Karpas-422 (cell line): Measurements from ENCODE around the gene RNF152. TPM values are rescaled to one million over a fixed set of nuclear protein-coding genes. Genes with fewer than 3 reads are reported as not detected.

ENCODE experiments used
- DNase-seq: peaks from one replicate; pipeline ENCODE4 v3.0.0-alpha.2; 2015
- H2AFZ ChIP-seq: fragments of 200-600 bp; sonication (generic); 2 replicates; pipeline ENCODE4 v1.6.1; 2014; ENCODE audit warnings: antibody characterized with exemption, low read length, mixed read lengths
- H3K27ac ChIP-seq: fragments of 200-600 bp; sonication (generic); 2 replicates; pipeline ENCODE4 v1.5.1; 2014; ENCODE audit warnings: mild to moderate bottlenecking, low read length, moderate library complexity
- H3K27me3 ChIP-seq: fragments of 200-600 bp; sonication (generic); 2 replicates; pipeline ENCODE4 v1.6.1; 2014; ENCODE audit warnings: low read length, mixed read lengths
- H3K36me3 ChIP-seq: fragments of 200-600 bp; sonication (generic); 2 replicates; pipeline ENCODE4 v1.6.1; 2014; ENCODE audit warnings: low read length, mixed read lengths; ENCODE audit not compliant: insufficient read depth
- H3K4me1 ChIP-seq: fragments of 200-600 bp; sonication (generic); 2 replicates; pipeline ENCODE4 v1.6.1; 2014; ENCODE audit warnings: mild to moderate bottlenecking, low read length, mixed read lengths
- H3K4me2 ChIP-seq: fragments of 200-600 bp; sonication (generic); 2 replicates; pipeline ENCODE4 v1.6.1; 2014; ENCODE audit warnings: low read length, low read depth, mild to moderate bottlenecking; ENCODE audit not compliant: poor library complexity, severe bottlenecking
- H3K4me3 ChIP-seq: fragments of 200-600 bp; sonication (generic); 2 replicates; pipeline ENCODE4 v1.5.1; 2014; ENCODE audit warnings: mild to moderate bottlenecking, antibody characterized with exemption, low read length, mixed read lengths
- H3K79me2 ChIP-seq: fragments of 200-600 bp; sonication (generic); 2 replicates; pipeline ENCODE4 v1.6.1; 2014; ENCODE audit warnings: mild to moderate bottlenecking, low read length, mixed read lengths
- H3K9ac ChIP-seq: fragments of 200-600 bp; sonication (generic); 2 replicates; pipeline ENCODE4 v1.6.0; 2014; ENCODE audit warnings: low read length
- H3K9me2 ChIP-seq: fragments of 200-600 bp; sonication (generic), shearing (Covaris generic); replicated peaks from 2 replicates; pipeline ENCODE4 v1.6.0; 2014; ENCODE audit warnings: mild to moderate bottlenecking, low read length, moderate library complexity; ENCODE audit not compliant: insufficient read depth
- H3K9me3 ChIP-seq: fragments of 300-700, 200-600 bp; sonication (generic); 2 replicates; pipeline ENCODE4 v1.6.1; 2014; ENCODE audit warnings: low read length, mixed read lengths
- H4K20me1 ChIP-seq: fragments of 200-600 bp; sonication (generic); 2 replicates; pipeline ENCODE4 v1.6.1; 2014; ENCODE audit warnings: mild to moderate bottlenecking, antibody characterized with exemption, low read length, low read depth; ENCODE audit not compliant: insufficient read depth
- total RNA-seq: library from RNA; depleted of rRNA; stranded (reverse); fragments of >200 nt; shearing (Covaris generic); gene quantifications from 2 replicates; pipeline ENCODE4 v1.2.3, GENCODE V29; 2014; ENCODE audit warnings: low replicate concordance

Gene RNF152
- total RNA-seq, 1 experiment from 2014 or later, result 0.07 TPM

GRCh38 chr18:61845197-61845596 lies 47.6 kb downstream of the RNF152 start:
- H3K4me3 ChIP-seq, result no peak overlapping the region
- no peak overlapping the region for H3K4me2 ChIP-seq
- no peaks in the 10 kb centered on the region for H3K79me2 ChIP-seq
- H2AFZ ChIP-seq, result no peak overlapping the region
- no peak overlapping the region for H3K27ac ChIP-seq
- no peaks in the 10 kb centered on the region for H3K36me3 ChIP-seq
- no peaks in the 10 kb centered on the region for H3K9me2 ChIP-seq
- no peak overlapping the region for H3K9ac ChIP-seq
- DNase-seq, result no peak
- no peaks in the 10 kb centered on the region for H3K27me3 ChIP-seq
- no peaks in the 10 kb centered on the region for H3K4me1 ChIP-seq
- no peaks in the 10 kb centered on the region for H4K20me1 ChIP-seq
- no peaks in the 10 kb centered on the region for H3K9me3 ChIP-seq

GRCh38 chr18:61844726-61845125 lies 48.1 kb downstream of the RNF152 start:
- H4K20me1 ChIP-seq, result no peaks in the 10 kb centered on the region
- no peak for DNase-seq
- no peak overlapping the region for H3K4me2 ChIP-seq

GRCh38 chr18:61842146-61842545 lies 50.7 kb downstream of the RNF152 start:
- H3K27me3 ChIP-seq, result no peaks in the 10 kb centered on the region
- DNase-seq, result no peak
- no peak overlapping the region for H3K9ac ChIP-seq
- H3K36me3 ChIP-seq, result no peaks in the 10 kb centered on the region
- no peak overlapping the region for H3K4me2 ChIP-seq
- no peaks in the 10 kb centered on the region for H3K79me2 ChIP-seq
- no peak overlapping the region for H3K4me3 ChIP-seq
- H3K9me3 ChIP-seq, result no peaks in the 10 kb centered on the region
- no peak overlapping the region for H3K27ac ChIP-seq
- H4K20me1 ChIP-seq, result no peaks in the 10 kb centered on the region
- no peaks in the 10 kb centered on the region for H3K9me2 ChIP-seq
- no peaks in the 10 kb centered on the region for H3K4me1 ChIP-seq
- no peak overlapping the region for H2AFZ ChIP-seq

More at GRCh38 chr18:61844726-61845125, 48.1 kb downstream of the RNF152 start:
- Histone ChIP-seq H3K9ac (no peak overlapping the region), H3K4me3 (no peak overlapping the region), H3K79me2 (no peaks in the 10 kb centered on the region), H3K27me3 (no peaks in the 10 kb centered on the region), H3K4me1 (no peaks in the 10 kb centered on the region), H3K27ac (no peak overlapping the region), H2AFZ (no peak overlapping the region), H3K9me3 (no peaks in the 10 kb centered on the region), H3K9me2 (no peaks in the 10 kb centered on the region), H3K36me3 (no peaks in the 10 kb centered on the region)

GRCh38 chr18:61841706-61842105 lies 51.1 kb downstream of the RNF152 start:
- Histone ChIP-seq H3K27me3 (no peaks in the 10 kb centered on the region), H3K4me1 (no peaks in the 10 kb centered on the region), H3K9ac (no peak overlapping the region), H3K9me2 (no peaks in the 10 kb centered on the region), H3K36me3 (no peaks in the 10 kb centered on the region), H3K79me2 (no peaks in the 10 kb centered on the region), H3K27ac (no peak overlapping the region), H3K9me3 (no peaks in the 10 kb centered on the region), H4K20me1 (no peaks in the 10 kb centered on the region), H2AFZ (no peak overlapping the region), H3K4me2 (no peak overlapping the region), H3K4me3 (no peak overlapping the region)
- no peak for DNase-seq

GRCh38 chr18:61840324-61840723 lies 52.5 kb downstream of the RNF152 start:
- no peak for DNase-seq
- Histone ChIP-seq H3K36me3 (no peaks in the 10 kb centered on the region), H3K4me1 (no peaks in the 10 kb centered on the region), H3K27me3 (no peaks in the 10 kb centered on the region), H3K9me3 (no peaks in the 10 kb centered on the region), H3K9ac (no peak overlapping the region), H3K79me2 (no peaks in the 10 kb centered on the region), H3K4me3 (no peak overlapping the region), H3K27ac (no peak overlapping the region), H2AFZ (no peak overlapping the region), H4K20me1 (no peaks in the 10 kb centered on the region), H3K9me2 (no peaks in the 10 kb centered on the region), H3K4me2 (no peak overlapping the region)

GRCh38 chr18:61838521-61838920 lies 54.3 kb downstream of the RNF152 start:
- Histone ChIP-seq H4K20me1 (no peaks in the 10 kb centered on the region), H3K4me3 (no peak overlapping the region), H3K4me1 (no peaks in the 10 kb centered on the region), H2AFZ (no peak overlapping the region), H3K9ac (no peak overlapping the region), H3K4me2 (no peak overlapping the region), H3K36me3 (no peaks in the 10 kb centered on the region), H3K9me3 (no peaks in the 10 kb centered on the region), H3K27me3 (no peaks in the 10 kb centered on the region), H3K27ac (no peak overlapping the region), H3K79me2 (no peaks in the 10 kb centered on the region), H3K9me2 (no peaks in the 10 kb centered on the region)
- no peak for DNase-seq

- Histone ChIP-seq H2AFZ (no peak overlapping the region), H3K4me2 (no peak overlapping the region), H3K27ac (no peak overlapping the region), H3K36me3 (no peaks in the 10 kb centered on the region), H3K9me2 (no peaks in the 10 kb centered on the region), H3K4me3 (no peak overlapping the region), H3K79me2 (no peaks in the 10 kb centered on the region), H3K9me3 (no peaks in the 10 kb centered on the region), H3K4me1 (no peaks in the 10 kb centered on the region), H4K20me1 (no peaks in the 10 kb centered on the region), H3K27me3 (no peaks in the 10 kb centered on the region), H3K9ac (no peak overlapping the region)
- DNase-seq, result no peak
Measured at GRCh38 chr18:61833978-61834377, 58.8 kb downstream of the RNF152 start.

- no peak overlapping the region for H3K4me2 ChIP-seq
- H4K20me1 ChIP-seq, result no peaks in the 10 kb centered on the region
Measured at GRCh38 chr18:61833387-61833786, 59.4 kb downstream of the RNF152 start.

GRCh38 chr18:61832858-61833257 lies 59.9 kb downstream of the RNF152 start:
- H2AFZ ChIP-seq, result no peak overlapping the region
- no peak overlapping the region for H3K4me3 ChIP-seq
- no peak for DNase-seq
- no peaks in the 10 kb centered on the region for H3K79me2 ChIP-seq
- H3K36me3 ChIP-seq, result no peaks in the 10 kb centered on the region
- H3K27ac ChIP-seq, result no peak overlapping the region
- no peaks in the 10 kb centered on the region for H3K9me3 ChIP-seq
- no peaks in the 10 kb centered on the region for H3K27me3 ChIP-seq
- H3K4me1 ChIP-seq, result no peaks in the 10 kb centered on the region
- no peaks in the 10 kb centered on the region for H3K9me2 ChIP-seq
- no peaks in the 10 kb centered on the region for H4K20me1 ChIP-seq
- H3K9ac ChIP-seq, result no peak overlapping the region
- no peak overlapping the region for H3K4me2 ChIP-seq

More at GRCh38 chr18:61833387-61833786, 59.4 kb downstream of the RNF152 start:
- no peaks in the 10 kb centered on the region for H3K36me3 ChIP-seq
- no peaks in the 10 kb centered on the region for H3K27me3 ChIP-seq
- no peak overlapping the region for H3K9ac ChIP-seq
- H3K4me3 ChIP-seq, result no peak overlapping the region
- H3K27ac ChIP-seq, result no peak overlapping the region
- no peaks in the 10 kb centered on the region for H3K4me1 ChIP-seq
- no peak overlapping the region for H2AFZ ChIP-seq
- H3K9me3 ChIP-seq, result no peaks in the 10 kb centered on the region
- no peaks in the 10 kb centered on the region for H3K9me2 ChIP-seq
- DNase-seq, result no peak
- H3K79me2 ChIP-seq, result no peaks in the 10 kb centered on the region
